ENCODE results near the gene XDH.
A peak's percentile ranks its signal among the peaks of the same experiment; 100 is the strongest.

The XDH gene

GRCh38 chr2:31414601-31415241, at the start of gene XDH:
XDH (minus strand) TSS chr2:31414742; CDS start chr2:31414666, 76 bp downstream.
- DNase-seq (ENCODE audit: low read depth) = no peak

- DNase-seq (ENCODE audit: low read depth) = no peak
Observed at GRCh38 chr2:31457651-31458050, 43.1 kb upstream of the XDH start.

GRCh38 chr2:31446848-31447247, 32.3 kb upstream of the XDH start:
- DNase-seq (ENCODE audit: low read depth) = no peak

GRCh38 chr2:31442376-31442775, 27.8 kb upstream of the XDH start:
- DNase-seq (ENCODE audit: low read depth) = no peak

- DNase-seq (ENCODE audit: low read depth) = peak; percentile 54
Observed at GRCh38 chr2:31440764-31441163, 26.2 kb upstream of the XDH start.

- peak; percentile 14 for DNase-seq (ENCODE audit: low read depth)
Observed at GRCh38 chr2:31434911-31435310, 20.4 kb upstream of the XDH start.

GRCh38 chr2:31433541-31433940, 19.0 kb upstream of the XDH start:
- no peak for DNase-seq (ENCODE audit: low read depth)

GRCh38 chr2:31430439-31431165, 16.1 kb upstream of the XDH start:
- DNase-seq (ENCODE audit: low read depth) = no peak

- DNase-seq (ENCODE audit: low read depth) = peak; percentile 20
Observed at GRCh38 chr2:31429759-31430438, 15.4 kb upstream of the XDH start.

GRCh38 chr2:31429040-31429439, 14.5 kb upstream of the XDH start:
- DNase-seq (ENCODE audit: low read depth) = no peak

- peak; percentile 45 for DNase-seq (ENCODE audit: low read depth)
Observed at GRCh38 chr2:31428001-31428418, 13.5 kb upstream of the XDH start.

GRCh38 chr2:31426096-31426495, 11.6 kb upstream of the XDH start:
- no peak for DNase-seq (ENCODE audit: low read depth)

GRCh38 chr2:31421634-31422033, 7.1 kb upstream of the XDH start:
- DNase-seq (ENCODE audit: low read depth) = no peak

GRCh38 chr2:31420936-31421335, 6.4 kb upstream of the XDH start:
- DNase-seq (ENCODE audit: low read depth) = no peak

GRCh38 chr2:31419386-31419785, 4.8 kb upstream of the XDH start:
- no peak for DNase-seq (ENCODE audit: low read depth)

GRCh38 chr2:31415421-31415820, 879 bp upstream of the XDH start:
- no peak for DNase-seq (ENCODE audit: low read depth)

- DNase-seq (ENCODE audit: low read depth) = no peak
Observed at GRCh38 chr2:31413862-31414550, 536 bp downstream of the XDH start.

GRCh38 chr2:31413025-31413424, 1.5 kb downstream of the XDH start:
- peak; percentile 77 for DNase-seq (ENCODE audit: low read depth)

- DNase-seq (ENCODE audit: low read depth) = no peak
Observed at GRCh38 chr2:31411771-31412170, 2.8 kb downstream of the XDH start.

GRCh38 chr2:31406593-31407385, 7.8 kb downstream of the XDH start:
- DNase-seq (ENCODE audit: low read depth) = no peak

- no peak for DNase-seq (ENCODE audit: low read depth)
Observed at GRCh38 chr2:31404827-31405226, 9.7 kb downstream of the XDH start.

- DNase-seq (ENCODE audit: low read depth) = no peak
Observed at GRCh38 chr2:31404302-31404701, 10.2 kb downstream of the XDH start.

Data from iris pigment epithelial cell (primary cell).